ENCODE data around the gene FGF14.

- TF ChIP-seq TAF1 (IDR thresholded peaks at IDR 0.05; ENCODE audit: borderline replicate concordance, low read depth, low read length): no peak
- TF ChIP-seq POLR2A (IDR thresholded peaks at IDR 0.05; ENCODE audit: low read depth, low read length): no peak
Measured at GRCh38 chr13:102136735-102137296, 265.0 kb downstream of the FGF14 start.
